ENCODE data around the gene LRRC47.

DNA sequence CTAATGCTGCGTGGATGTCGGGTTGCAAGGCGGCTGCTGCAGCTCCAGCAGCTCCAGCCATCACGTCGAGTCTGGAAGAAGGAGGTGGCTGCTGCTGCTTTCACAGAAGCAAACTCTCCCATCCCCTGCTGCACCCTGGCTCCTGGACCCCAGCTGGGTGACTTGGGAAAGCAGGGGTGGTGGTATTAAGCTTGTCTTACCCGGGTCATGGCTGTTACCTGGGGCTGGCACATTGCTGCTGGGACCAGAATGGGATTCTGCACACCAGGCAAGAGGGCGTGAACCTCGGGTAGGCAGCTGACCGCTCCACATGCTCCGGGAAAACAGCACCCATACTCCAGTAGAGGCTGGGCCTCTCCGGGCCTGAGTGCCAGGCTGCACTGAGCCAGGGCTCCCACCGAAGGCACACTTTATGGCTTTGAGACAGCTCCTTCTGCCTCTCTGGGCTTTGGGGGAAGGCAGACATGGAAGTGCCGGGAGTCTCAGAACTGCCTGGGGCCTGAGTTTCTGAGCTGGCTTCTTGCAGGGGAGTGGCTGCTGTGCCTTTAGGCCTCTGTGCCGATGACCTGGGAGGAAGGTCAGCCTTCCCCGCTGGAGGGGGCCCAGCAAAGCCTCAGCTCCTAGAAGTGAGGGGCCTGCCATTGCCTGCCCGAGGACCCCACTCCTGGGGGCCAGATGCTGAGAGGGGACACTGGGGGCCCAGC lies 22.6 kb downstream of the LRRC47 start:
- TF ChIP-seq, protein P1, sequence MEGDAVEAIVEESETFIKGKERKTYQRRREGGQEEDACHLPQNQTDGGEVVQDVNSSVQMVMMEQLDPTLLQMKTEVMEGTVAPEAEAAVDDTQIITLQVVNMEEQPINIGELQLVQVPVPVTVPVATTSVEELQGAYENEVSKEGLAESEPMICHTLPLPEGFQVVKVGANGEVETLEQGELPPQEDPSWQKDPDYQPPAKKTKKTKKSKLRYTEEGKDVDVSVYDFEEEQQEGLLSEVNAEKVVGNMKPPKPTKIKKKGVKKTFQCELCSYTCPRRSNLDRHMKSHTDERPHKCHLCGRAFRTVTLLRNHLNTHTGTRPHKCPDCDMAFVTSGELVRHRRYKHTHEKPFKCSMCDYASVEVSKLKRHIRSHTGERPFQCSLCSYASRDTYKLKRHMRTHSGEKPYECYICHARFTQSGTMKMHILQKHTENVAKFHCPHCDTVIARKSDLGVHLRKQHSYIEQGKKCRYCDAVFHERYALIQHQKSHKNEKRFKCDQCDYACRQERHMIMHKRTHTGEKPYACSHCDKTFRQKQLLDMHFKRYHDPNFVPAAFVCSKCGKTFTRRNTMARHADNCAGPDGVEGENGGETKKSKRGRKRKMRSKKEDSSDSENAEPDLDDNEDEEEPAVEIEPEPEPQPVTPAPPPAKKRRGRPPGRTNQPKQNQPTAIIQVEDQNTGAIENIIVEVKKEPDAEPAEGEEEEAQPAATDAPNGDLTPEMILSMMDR (IDR thresholded peaks at IDR 0.05) = no peak
- TF ChIP-seq ZFX (IDR thresholded peaks at IDR 0.05; ENCODE audit: borderline replicate concordance) = no peak

Data from 22Rv1 (cell line).